HG03066 (cell line): ENCODE data around the gene APC2.

ENCODE experiments used
- ATAC-seq: cut with Tn5 transposase; IDR thresholded peaks from one replicate; pipeline ENCODE4 v1.9.1; 2021; ENCODE audit warnings: low read depth; ENCODE audit not compliant: unreplicated experiment

APC2 gene

GRCh38 chr19:1445185-1445931 is 4.6 kb upstream of the APC2 start:
- ATAC-seq, result peak; percentile 79

- no peak for ATAC-seq
Measured at GRCh38 chr19:1445932-1446712, 3.8 kb upstream of the APC2 start.

- ATAC-seq, result no peak
Measured at GRCh38 chr19:1446713-1447481, 3.0 kb upstream of the APC2 start.

GRCh38 chr19:1447504-1447903 is 2.4 kb upstream of the APC2 start:
- ATAC-seq, result no peak

GRCh38 chr19:1447944-1448343 is 2.0 kb upstream of the APC2 start:
- ATAC-seq, result no peak

GRCh38 chr19:1450735-1451731 is 1.1 kb downstream of the APC2 start:
- no peak for ATAC-seq

- no peak for ATAC-seq
Measured at GRCh38 chr19:1451916-1452801, 2.2 kb downstream of the APC2 start.

- no peak for ATAC-seq
Measured at GRCh38 chr19:1452802-1453524, 3.0 kb downstream of the APC2 start.

- ATAC-seq, result no peak
Measured at GRCh38 chr19:1453525-1454364, 3.8 kb downstream of the APC2 start.

GRCh38 chr19:1455002-1455335 is 5.0 kb downstream of the APC2 start:
- ATAC-seq, result no peak

- ATAC-seq, result no peak
Measured at GRCh38 chr19:1455336-1456120, 5.6 kb downstream of the APC2 start.

- ATAC-seq, result no peak
Measured at GRCh38 chr19:1456121-1456900, 6.4 kb downstream of the APC2 start.

- no peak for ATAC-seq
Measured at GRCh38 chr19:1457031-1457739, 7.3 kb downstream of the APC2 start.

GRCh38 chr19:1457892-1458291 is 8.0 kb downstream of the APC2 start:
- ATAC-seq, result no peak

- ATAC-seq, result no peak
Measured at GRCh38 chr19:1459479-1459878, 9.6 kb downstream of the APC2 start.
